HepG2 (cell line): ENCODE measurements around the gene ATP6V0A1. TPM values are rescaled to one million over a fixed set of nuclear protein-coding genes. Genes with fewer than 3 reads are reported as not detected.

Experiments used
- ATAC-seq: fragments of 200-7000 bp; cut with Tn5 transposase; 3 replicates; pipeline ENCODE4 v1.9.1; 2020; ENCODE audit warnings: mild to moderate bottlenecking, moderate library complexity
- BruUV-seq: library from RNA; stranded (reverse); fragments of 400-500 nt; replicated peaks from 2 replicates; lab custom pipeline; 2021; lab: Mats Ljungman, UMichigan
- CTCF ChIA-PET: fragments of 300-600 bp; formaldehyde crosslinking; extraction: SDS; loops from one replicate; lab custom pipeline; 2021; ENCODE audit warnings: low total read pairs, inconsistent platforms, low intra/inter-chr PET ratio; lab: Yijun Ruan, JAX
- POLR2A ChIA-PET: fragments of 350-600 bp; sonication (Branson Sonifier 250); formaldehyde crosslinking; loops from one replicate; lab custom pipeline; 2020; ENCODE audit warnings: antibody characterized with exemption, inconsistent platforms; lab: Yijun Ruan, JAX
- DNase-seq: peaks from one replicate; pipeline ENCODE4 v3.0.0-alpha.2; 2015; ENCODE audit warnings: low spot score
- FAIRE-seq: peaks from 3 replicates; lab custom pipeline; 2011; peaks lifted over from hg19 to GRCh38; lab: Jason Lieb, UNC
- H2AFZ ChIP-seq: one replicate; pipeline ENCODE4 v1.6.1; 2011; ENCODE audit warnings: low read length, inconsistent platforms
- H3K27ac ChIP-seq: fragments of 300-600 bp; 3 replicates; pipeline ENCODE4 v1.8.0; 2011; ENCODE audit warnings: mixed run types, mild to moderate bottlenecking, mixed read lengths, low read length, inconsistent platforms; ENCODE audit not compliant: insufficient read depth; ENCODE audit errors: extremely low read length
- H3K27me3 ChIP-seq, 2 experiments: fragments of 200-600 bp in 1 of 2; 2 replicates in 1 of 2; 3 replicates in 1 of 2; pipeline versions ENCODE4 v1.6.0 to v1.8.0; 2011; ENCODE audit warnings: low read length in 2 of 2, mild to moderate bottlenecking in 2 of 2, moderate library complexity in 2 of 2, inconsistent platforms in 1 of 2; ENCODE audit not compliant: insufficient read depth in 2 of 2, control insufficient read depth in 1 of 2
- H3K36me3 ChIP-seq, 2 experiments: fragments of 200-600 bp in 1 of 2; replicated peaks in 1 of 2; 2 replicates in 1 of 2; 3 replicates in 1 of 2; pipeline versions ENCODE4 v1.5.1 to v1.8.0; 2011; ENCODE audit warnings: low read length in 2 of 2, inconsistent platforms in 1 of 2; ENCODE audit not compliant: insufficient read depth in 2 of 2, control insufficient read depth in 1 of 2
- H3K4me1 ChIP-seq: 2 replicates; pipeline ENCODE4 v1.5.1; 2012; ENCODE audit warnings: low read length, inconsistent platforms; ENCODE audit not compliant: insufficient read depth
- H3K4me2 ChIP-seq: 2 replicates; pipeline ENCODE4 v1.6.0; 2011; ENCODE audit warnings: low read depth, low read length, inconsistent platforms
- H3K4me3 ChIP-seq, 3 experiments: fragments of 200-600 bp in 1 of 3; sonication (generic), shearing (Covaris generic) in 1 of 3; replicated peaks in 1 of 3; 2 replicates each; pipeline ENCODE4 v1.5.1; 2011 to 2016; ENCODE audit warnings: low read length in 3 of 3, inconsistent platforms in 2 of 3, low read depth in 2 of 3, mild to moderate bottlenecking in 2 of 3, control low read depth in 1 of 3, mixed read lengths in 1 of 3; ENCODE audit not compliant: insufficient read depth in 1 of 3
- H3K79me2 ChIP-seq: one replicate; pipeline ENCODE4 v1.6.1; 2011; ENCODE audit warnings: low read length, inconsistent platforms; ENCODE audit not compliant: insufficient read depth
- H3K9ac ChIP-seq: 2 replicates; pipeline ENCODE4 v1.6.0; 2011; ENCODE audit warnings: mild to moderate bottlenecking, low read depth, low read length, inconsistent platforms; ENCODE audit not compliant: insufficient read depth
- H3K9me3 ChIP-seq: 2 replicates; pipeline ENCODE4 v1.5.1; 2012; ENCODE audit warnings: mild to moderate bottlenecking, low read length
- H4K20me1 ChIP-seq: 2 replicates; pipeline ENCODE4 v1.6.0; 2011; ENCODE audit warnings: inconsistent platforms, mild to moderate bottlenecking, low read length, moderate library complexity; ENCODE audit not compliant: insufficient read depth
- AGO2 ChIP-seq: fragments of 200-400 bp; formaldehyde crosslinking; optimal IDR thresholded peaks from 2 replicates; pipeline ENCODE3; 2017; ENCODE audit warnings: mild to moderate bottlenecking, low read depth, low read length, moderate library complexity
- ATM ChIP-seq: fragments of 450-650 bp; IDR thresholded peaks from 2 replicates; pipeline ENCODE4 v1.7.1; 2017; ENCODE audit warnings: mild to moderate bottlenecking, borderline replicate concordance
- CBFB ChIP-seq: sonication (generic); formaldehyde crosslinking; IDR thresholded peaks from 2 replicates; pipeline ENCODE4 v1.4.0; 2020; ENCODE audit warnings: missing genetic modification reagents
- EP300 ChIP-seq, 3 experiments: sonication (generic) in 1 of 3; formaldehyde crosslinking in 1 of 3; IDR thresholded peaks; 2 replicates each; pipeline versions ENCODE4 v1.5.1 to v1.6.1; 2011 to 2020; ENCODE audit warnings: low read depth in 2 of 3, low read length in 2 of 3, borderline replicate concordance in 1 of 3, improper control_type of control experiment in 1 of 3, mild to moderate bottlenecking in 1 of 3, missing genetic modification reagents in 1 of 3, moderate library complexity in 1 of 3
- MED13 ChIP-seq: sonication (generic); formaldehyde crosslinking; IDR thresholded peaks from 2 replicates; pipeline ENCODE4 v1.5.0; 2020; ENCODE audit warnings: missing genetic modification reagents
- MTF1 ChIP-seq: sonication (generic); formaldehyde crosslinking; IDR thresholded peaks from 2 replicates; pipeline ENCODE4 v1.5.0; 2020; ENCODE audit warnings: missing genetic modification reagents
- NFKBIZ ChIP-seq: IDR thresholded peaks from 2 replicates; pipeline ENCODE4 v1.6.1; 2018; ENCODE audit warnings: missing genetic modification reagents, missing compliant biosample characterization
- RBAK ChIP-seq: sonication (generic); formaldehyde crosslinking; IDR thresholded peaks from 2 replicates; pipeline ENCODE4 v1.5.1; 2020; ENCODE audit warnings: mild to moderate bottlenecking, missing genetic modification reagents
- SRSF9 ChIP-seq: fragments of 200-400 bp; formaldehyde crosslinking; IDR thresholded peaks from 2 replicates; pipeline ENCODE4 v1.6.1; 2018; ENCODE audit warnings: borderline replicate concordance, mild to moderate bottlenecking, low read depth, low read length; ENCODE audit not compliant: insufficient read depth, poor library complexity, severe bottlenecking
- TCF7 ChIP-seq: sonication (generic); IDR thresholded peaks from 2 replicates; pipeline ENCODE4 v1.6.1; 2016; ENCODE audit warnings: antibody characterized with exemption, low read depth
- ZFP36L2 ChIP-seq: sonication (generic); formaldehyde crosslinking; IDR thresholded peaks from 2 replicates; pipeline ENCODE4 v1.4.0; 2020; ENCODE audit warnings: missing genetic modification reagents
- ZNF180 ChIP-seq: sonication (generic); formaldehyde crosslinking; IDR thresholded peaks from 2 replicates; pipeline ENCODE4 v1.4.0; 2020; ENCODE audit warnings: low read depth, missing genetic modification reagents, borderline replicate concordance
- ZNF468 ChIP-seq: sonication (generic); formaldehyde crosslinking; IDR thresholded peaks from 2 replicates; pipeline ENCODE4 v1.8.0; 2022; ENCODE audit warnings: mild to moderate bottlenecking, moderate library complexity, missing genetic modification reagents
- ZNF709 ChIP-seq: sonication (generic); formaldehyde crosslinking; IDR thresholded peaks from 2 replicates; pipeline ENCODE4 v1.5.0; 2020; ENCODE audit warnings: mild to moderate bottlenecking, missing genetic modification reagents
- ZSCAN29 ChIP-seq: sonication (generic); formaldehyde crosslinking; conservative IDR thresholded peaks from 2 replicates; pipeline ENCODE4 v1.4.0; 2020; ENCODE audit warnings: mild to moderate bottlenecking, missing genetic modification reagents
- WGBS: methylation state at CpG from one replicate; pipeline ENCODE4 v1.1.6; 2017; ENCODE audit warnings: low lambda C conversion rate; 5-methylcytosine and 5-hydroxymethylcytosine counted together
- in situ Hi-C: cut with HindIII; loops from 2 replicates; pipeline ENCODE4 v1.10.0; 2017; ENCODE audit warnings: low pct_unique_long_range_greater_than_20kb; ENCODE audit not compliant: extremely low pct_ligation_motif_present
- intact Hi-C: fragments of 100-400 bp; cut with micrococcal nuclease; formaldehyde crosslinking; loops from one replicate; pipeline ENCODE4 v1.10.0; 2022; ENCODE audit not compliant: unreplicated experiment
- polyA plus RNA-seq, 8 experiments: library from polyadenylated mRNA; depleted of rRNA in 3 of 8; stranded (reverse) in 7 of 8; unstranded in 1 of 8; fragments of >200 nt; fragmentation: Illumina TruSeq in 4 of 8; extraction: Trizol in 4 of 8; gene quantifications; 2 replicates each; pipeline versions ENCODE4 v1.2.1 to v1.2.3, GENCODE V29; 2011 to 2016; ENCODE audit warnings: low read depth in 4 of 8, missing spikeins in 1 of 8, mixed read lengths in 1 of 8; ENCODE audit not compliant: insufficient read depth in 1 of 8
- total RNA-seq, 5 experiments: library from RNA; depleted of rRNA; stranded (reverse); fragments of >200 nt; fragmentation: Illumina TruSeq; extraction: Trizol; gene quantifications; 2 replicates each; pipeline ENCODE4 v1.2.3, GENCODE V29; 2016; ENCODE audit warnings: low read depth in 1 of 5

Gene ATP6V0A1
- total and polyA plus RNA-seq, 2 of the 13 experiments (the other 11 are each of a cell fraction or from before 2014, with no cell fraction given) = 27.9 to 54.1 TPM

- intact Hi-C loops = loop anchor here (10.0 kb wide), 1 partner anchor 64 kb away; no protein-coding TSS in a partner anchor
- in situ Hi-C loops = loop anchor here (5.0 kb wide), 1 partner anchor 96 kb away; no protein-coding TSS in a partner anchor
- DNase-seq (no peak), ATAC-seq (no peak), FAIRE-seq (no peak)
- BruUV-seq = no TSS peak
- H3K27ac ChIP-seq = no peak overlapping the region
- H3K4me1 ChIP-seq = peaks cover 40% of the 10 kb centered on the region
- H3K4me2 ChIP-seq = peak overlapping the region; percentile 43
- ChIA-PET CTCF (no interaction called here), POLR2A (no interaction called here)
- no peak for TF ChIP-seq ZSCAN29 (CRISPR knock-in tag)
- TF ChIP-seq ZNF180 (CRISPR knock-in tag) = no peak
- no peak for TF ChIP-seq ZFP36L2 (CRISPR knock-in tag)
- TF ChIP-seq ZNF468 (CRISPR knock-in tag) = no peak
- no peaks in the 10 kb centered on the region for H3K36me3 ChIP-seq
- peaks cover 10% of the 10 kb centered on the region for H3K79me2 ChIP-seq
- 91% methylated on average over 6 of the region's 6 CpGs for WGBS
- no peaks in the 10 kb centered on the region for H4K20me1 ChIP-seq
- H3K27me3 ChIP-seq = no peaks in the 10 kb centered on the region; a peak in 1 of 5 replicates
- H3K9ac ChIP-seq = no peak overlapping the region
- peak overlapping the region in 2 of 3 experiments; percentile 28 to 95; a peak in 2 of 6 replicates for H3K4me3 ChIP-seq
- no peaks in the 10 kb centered on the region for H3K9me3 ChIP-seq
- H2AFZ ChIP-seq = no peak overlapping the region
Measured at GRCh38 chr17:42421136-42421506, 37.6 kb upstream of the ATP6V0A1 start.

GRCh38 chr17:42421507-42422338, 37.0 kb upstream of the ATP6V0A1 start:
- ChIA-PET POLR2A (interaction anchor here (0.9 to 1.8 kb wide), 8 partner anchors 14 to 115 kb away, joined by 3 to 26 read pairs (median 10); partner anchors contain the start of genes NAGLU and STAT3), CTCF (no interaction called here)
- Histone ChIP-seq H3K9ac (peak overlapping the region; percentile 72; the same call in 1 of the 2 replicates), H3K79me2 (peaks cover 10% of the 10 kb centered on the region), H3K27me3 (no peaks in the 10 kb centered on the region; a peak in 1 of 5 replicates), H3K36me3 (no peaks in the 10 kb centered on the region), H3K27ac (no peak overlapping the region), H3K9me3 (no peaks in the 10 kb centered on the region), H2AFZ (no peak overlapping the region), H3K4me2 (peak overlapping the region; percentile 93), H3K4me3 (peak overlapping the region; percentile 78 to 95 (median 88); a peak in 5 of 6 replicates), H3K4me1 (peaks cover 40% of the 10 kb centered on the region), H4K20me1 (no peaks in the 10 kb centered on the region)
- ATAC-seq (peak; percentile 5; the same call in 2 of the 3 replicates), DNase-seq (no peak), FAIRE-seq (no peak)
- no TSS peak for BruUV-seq
- 64% methylated on average over 54 of the region's 59 CpGs for WGBS
- intact Hi-C loops (loop anchor here (10.0 kb wide), 1 partner anchor 63 kb away; no protein-coding TSS in a partner anchor), in situ Hi-C loops (loop anchor here (5.0 kb wide), 1 partner anchor 96 kb away; no protein-coding TSS in a partner anchor)
- peak; percentile 40 for TF ChIP-seq AGO2
- TF ChIP-seq CBFB = 0 out of 2 replicates have a peak, but pooled peaks have one; percentile 4
- TF ChIP-seq SRSF9 = no peak
- TF ChIP-seq EP300 (IDR thresholded peaks at IDR 0.05; ENCODE audit: low read depth in 2 of 2, low read length in 2 of 2) = no peak
- TF ChIP-seq EP300 (CRISPR knock-in tag; IDR thresholded peaks at IDR 0.05; ENCODE audit: borderline replicate concordance) = no peak
- TF ChIP-seq NFKBIZ (CRISPR knock-in tag) = no peak
- TF ChIP-seq TCF7 = no peak
- no peak for TF ChIP-seq RBAK (CRISPR knock-in tag)
- no peak for TF ChIP-seq ATM
- no peak for TF ChIP-seq MTF1 (CRISPR knock-in tag)
- no peak for TF ChIP-seq MED13 (CRISPR knock-in tag)
- no peak for TF ChIP-seq ZNF709
